LNCAP (cell line): Measurements from ENCODE around the gene MEOX1.

Experiments used
- TF ChIP-seq, protein P1 (sequence below): fragments of 450-650 bp; IDR thresholded peaks from 2 replicates; pipeline ENCODE4 v1.5.1; 2017; ENCODE audit warnings: mild to moderate bottlenecking

The MEOX1 gene

DNA sequence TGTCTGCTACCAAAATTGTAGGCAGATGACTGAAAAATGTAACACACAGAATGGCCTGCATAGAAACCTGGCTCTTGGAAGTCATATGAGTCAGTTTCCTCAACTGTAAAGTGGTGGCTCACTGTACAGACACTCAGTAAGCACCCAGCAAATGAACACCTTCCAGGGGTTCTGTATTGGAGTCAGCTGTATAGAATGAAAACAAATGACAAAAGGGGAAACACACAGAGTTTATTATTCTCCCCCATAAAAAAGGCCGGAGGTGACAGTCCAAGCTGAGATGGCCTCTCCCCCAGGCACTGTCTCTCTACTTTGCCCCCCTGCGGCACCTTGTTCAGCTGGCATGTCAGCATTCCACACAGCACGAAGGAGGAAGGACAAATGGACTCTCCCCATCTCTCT, 6.2 kb upstream of the MEOX1 start:
- TF ChIP-seq, protein P1, sequence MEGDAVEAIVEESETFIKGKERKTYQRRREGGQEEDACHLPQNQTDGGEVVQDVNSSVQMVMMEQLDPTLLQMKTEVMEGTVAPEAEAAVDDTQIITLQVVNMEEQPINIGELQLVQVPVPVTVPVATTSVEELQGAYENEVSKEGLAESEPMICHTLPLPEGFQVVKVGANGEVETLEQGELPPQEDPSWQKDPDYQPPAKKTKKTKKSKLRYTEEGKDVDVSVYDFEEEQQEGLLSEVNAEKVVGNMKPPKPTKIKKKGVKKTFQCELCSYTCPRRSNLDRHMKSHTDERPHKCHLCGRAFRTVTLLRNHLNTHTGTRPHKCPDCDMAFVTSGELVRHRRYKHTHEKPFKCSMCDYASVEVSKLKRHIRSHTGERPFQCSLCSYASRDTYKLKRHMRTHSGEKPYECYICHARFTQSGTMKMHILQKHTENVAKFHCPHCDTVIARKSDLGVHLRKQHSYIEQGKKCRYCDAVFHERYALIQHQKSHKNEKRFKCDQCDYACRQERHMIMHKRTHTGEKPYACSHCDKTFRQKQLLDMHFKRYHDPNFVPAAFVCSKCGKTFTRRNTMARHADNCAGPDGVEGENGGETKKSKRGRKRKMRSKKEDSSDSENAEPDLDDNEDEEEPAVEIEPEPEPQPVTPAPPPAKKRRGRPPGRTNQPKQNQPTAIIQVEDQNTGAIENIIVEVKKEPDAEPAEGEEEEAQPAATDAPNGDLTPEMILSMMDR, result no peak

GRCh38 chr17:43667506-43667905, 5.8 kb upstream of the MEOX1 start:
- TF ChIP-seq, protein P1, result no peak

- TF ChIP-seq, protein P1, result no peak
Measured at GRCh38 chr17:43665937-43666236, 4.2 kb upstream of the MEOX1 start.

DNA sequence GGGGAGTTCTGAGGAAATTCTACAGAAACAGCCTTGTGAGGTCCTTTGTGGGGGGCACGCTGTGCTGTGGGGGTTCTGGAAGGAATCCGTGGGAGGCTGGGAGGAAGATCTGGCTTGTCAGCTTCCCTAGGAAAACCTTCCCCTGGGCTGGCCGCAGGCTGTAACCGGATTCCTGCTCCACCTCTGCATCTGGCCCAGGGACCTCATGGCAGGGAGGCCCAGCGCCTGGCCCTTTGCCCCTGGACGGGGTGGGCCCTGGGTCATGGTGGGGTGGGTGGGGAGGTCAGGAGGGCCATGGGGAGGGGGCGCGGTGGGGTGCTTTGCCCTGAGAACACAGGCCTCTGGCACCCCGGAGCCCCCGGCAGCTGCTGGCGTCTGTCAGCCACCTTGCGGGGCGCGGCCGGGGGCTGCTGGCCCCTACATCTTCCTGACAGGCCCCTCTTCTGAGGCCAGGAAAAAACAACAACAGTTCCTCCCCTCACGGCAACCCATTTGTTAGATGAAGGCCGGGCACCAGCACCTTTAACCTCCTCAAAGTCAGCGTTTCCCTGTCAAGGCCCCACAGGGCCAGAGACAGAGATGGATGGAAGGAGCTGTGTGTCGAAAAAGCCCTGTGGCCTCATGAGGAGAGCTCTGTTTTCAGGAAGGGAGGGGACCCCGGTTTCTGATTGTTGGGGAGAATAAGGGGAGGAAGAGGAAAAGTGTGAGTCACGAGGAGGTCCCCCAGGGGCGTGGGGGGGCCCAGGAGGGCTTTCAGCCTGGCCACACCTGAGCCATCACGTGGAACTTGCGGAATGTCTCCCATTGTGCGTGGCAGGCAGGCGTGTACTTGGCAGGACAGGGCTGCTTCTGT, 3.6 kb upstream of the MEOX1 start:
- TF ChIP-seq, protein P1, result no peak

GRCh38 chr17:43664096-43664495, 2.4 kb upstream of the MEOX1 start:
- TF ChIP-seq, protein P1, result no peak

- TF ChIP-seq, protein P1, result no peak
Measured at GRCh38 chr17:43663383-43663782, 1.7 kb upstream of the MEOX1 start.

GRCh38 chr17:43662413-43663141, 855 bp upstream of the MEOX1 start:
- TF ChIP-seq, protein P1, result no peak
